ENCODE data around the gene VDAC2. TPM values are rescaled to one million over a fixed set of nuclear protein-coding genes. Genes with fewer than 3 reads are reported as not detected.

The VDAC2 gene
- total and polyA plus RNA-seq, 10 of the 15 experiments (the other 5 are each of a cell fraction or from before 2014, with no cell fraction given): 73.4 to 294 (median 146) TPM

- BruUV-seq (replicated peaks): no TSS peak
- H3K4me2 ChIP-seq (ENCODE audit: control insufficient read depth, insufficient read depth): no peak overlapping the region
- H3K27me3 ChIP-seq (replicated peaks in 1 of 2; ENCODE audit: control insufficient read depth in 2 of 2, insufficient read depth in 2 of 2, low read length in 1 of 2): no peaks in the 10 kb centered on the region
- FAIRE-seq: no peak
- in situ Hi-C loops (cut with MboI) (loop anchor here (10.0 kb wide), 2 partner anchors 974 to 1354 kb away; no protein-coding TSS in a partner anchor), intact Hi-C loops (cut with micrococcal nuclease; ENCODE audit: unreplicated experiment) (loop anchor here (5.0 kb wide), 1 partner anchor 211 kb away; no protein-coding TSS in a partner anchor)
- 76% methylated on average over 37 of the region's 37 CpGs for WGBS (ENCODE audit: insufficient coverage, insufficient replicate concordance, low lambda C conversion rate, missing lambda C conversion rate)
- no peak overlapping the region for H3K4me3 ChIP-seq
- H3K36me3 ChIP-seq (ENCODE audit: control insufficient read depth in 2 of 2, insufficient read depth in 2 of 2, low read length in 1 of 2): peaks cover 0 to 3% of the 10 kb centered on the region in 2 experiments; a peak in 2 of 4 replicates
- POLR2A ChIA-PET: no interaction called here
- RAD21 ChIA-PET (ENCODE audit: unreplicated experiment): interaction anchor here (1.0 kb wide), 1 partner anchor 1065 kb away, joined by 3 read pairs; no protein-coding TSS in a partner anchor
- no peaks in the 10 kb centered on the region for H4K20me1 ChIP-seq (ENCODE audit: control insufficient read depth, insufficient read depth)
- peaks cover 9% of the 10 kb centered on the region for H3K4me1 ChIP-seq (ENCODE audit: control insufficient read depth, insufficient read depth, low read length)
- H3K27ac ChIP-seq (ENCODE audit: control insufficient read depth, insufficient read depth): no peak overlapping the region
- no peak for ATAC-seq
- H2AFZ ChIP-seq (ENCODE audit: control insufficient read depth, low read depth, low read length): no peak overlapping the region
- H3K9ac ChIP-seq (ENCODE audit: control insufficient read depth, insufficient read depth, low read length): no peak overlapping the region
- CTCF ChIA-PET: interaction anchor here (0.6 to 14.5 kb wide), 5 partner anchors 14 to 849 kb away, joined by 3 to 207 read pairs (median 21); partner anchors contain the start of gene VDAC2
- SMC1A ChIA-PET (ENCODE audit: uncharacterized antibody, unreplicated experiment): interaction anchor here (1.6 kb wide), 1 partner anchor 44 kb away, joined by 3 read pairs; no protein-coding TSS in a partner anchor
- DNase-seq (ENCODE audit: low read depth, low spot score): no peak
- peaks cover 12% of the 10 kb centered on the region for H3K79me2 ChIP-seq (ENCODE audit: control insufficient read depth, insufficient read depth, low read length)
- H3K9me3 ChIP-seq (replicated peaks; ENCODE audit: control insufficient read depth, insufficient read depth, low read length): no peaks in the 10 kb centered on the region
- TF ChIP-seq, protein P1, sequence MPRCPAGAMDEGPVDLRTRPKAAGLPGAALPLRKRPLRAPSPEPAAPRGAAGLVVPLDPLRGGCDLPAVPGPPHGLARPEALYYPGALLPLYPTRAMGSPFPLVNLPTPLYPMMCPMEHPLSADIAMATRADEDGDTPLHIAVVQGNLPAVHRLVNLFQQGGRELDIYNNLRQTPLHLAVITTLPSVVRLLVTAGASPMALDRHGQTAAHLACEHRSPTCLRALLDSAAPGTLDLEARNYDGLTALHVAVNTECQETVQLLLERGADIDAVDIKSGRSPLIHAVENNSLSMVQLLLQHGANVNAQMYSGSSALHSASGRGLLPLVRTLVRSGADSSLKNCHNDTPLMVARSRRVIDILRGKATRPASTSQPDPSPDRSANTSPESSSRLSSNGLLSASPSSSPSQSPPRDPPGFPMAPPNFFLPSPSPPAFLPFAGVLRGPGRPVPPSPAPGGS (IDR thresholded peaks at IDR 0.05; ENCODE audit: borderline replicate concordance, insufficient read depth, low read depth, low read length, poor library complexity, severe bottlenecking): no peak
- TF ChIP-seq ZNF217 (IDR thresholded peaks at IDR 0.05) (no peak), ZNF687 (IDR thresholded peaks at IDR 0.05) (no peak), FOXK2 (IDR thresholded peaks at IDR 0.05) (no peak), HDGF (IDR thresholded peaks at IDR 0.05) (no peak), PAX8 (IDR thresholded peaks at IDR 0.05) (no peak), CREM (IDR thresholded peaks at IDR 0.05; ENCODE audit: low read depth) (no peak), HCFC1 (IDR thresholded peaks at IDR 0.05; ENCODE audit: low read length) (no peak), YBX1 (IDR thresholded peaks at IDR 0.05) (no peak), MEF2B (IDR thresholded peaks at IDR 0.05; ENCODE audit: partially characterized antibody, poor library complexity, severe bottlenecking) (no peak), ESRRA (IDR thresholded peaks at IDR 0.05; ENCODE audit: low read length) (no peak), EED (IDR thresholded peaks at IDR 0.05; ENCODE audit: low read depth) (no peak), DPF2 (IDR thresholded peaks at IDR 0.05) (no peak), KAT2A (conservative IDR thresholded peaks at IDR 0.05; ENCODE audit: control insufficient read depth, low read depth, low read length) (no peak), TBL1XR1 (IDR thresholded peaks at IDR 0.05; ENCODE audit: low read depth, low read length) (no peak), CHD4 (IDR thresholded peaks at IDR 0.05) (no peak), MTA2 (IDR thresholded peaks at IDR 0.05; ENCODE audit: low read depth) (no peak)
- TF ChIP-seq, protein P2, sequence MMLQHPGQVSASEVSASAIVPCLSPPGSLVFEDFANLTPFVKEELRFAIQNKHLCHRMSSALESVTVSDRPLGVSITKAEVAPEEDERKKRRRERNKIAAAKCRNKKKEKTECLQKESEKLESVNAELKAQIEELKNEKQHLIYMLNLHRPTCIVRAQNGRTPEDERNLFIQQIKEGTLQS (IDR thresholded peaks at IDR 0.05; ENCODE audit: borderline replicate concordance, extremely low read depth, low read depth, low read length): no peak
These were observed 27.8 kb downstream of the VDAC2 start for GRCh38 chr10:75238182-75239095.
